ENCODE results near the gene RGS13.

The RGS13 gene

GRCh38 chr1:192626366-192627179, 9.4 kb upstream of the RGS13 start:
- DNase-seq (ENCODE audit: low read depth in 3 of 3), result no peak

- no peak for DNase-seq (ENCODE audit: low read depth in 3 of 3)
Observed at GRCh38 chr1:192627901-192628300, 8.0 kb upstream of the RGS13 start.

- DNase-seq (ENCODE audit: low read depth in 3 of 3), result no peak
Observed at GRCh38 chr1:192628396-192629057, 7.4 kb upstream of the RGS13 start.

GRCh38 chr1:192629612-192630011, 6.3 kb upstream of the RGS13 start:
- no peak for DNase-seq (ENCODE audit: low read depth in 3 of 3)

- DNase-seq (ENCODE audit: low read depth in 3 of 3), result no peak
Observed at GRCh38 chr1:192630521-192631287, 5.2 kb upstream of the RGS13 start.

GRCh38 chr1:192631749-192632148, 4.2 kb upstream of the RGS13 start:
- no peak for DNase-seq (ENCODE audit: low read depth in 3 of 3)

- DNase-seq (ENCODE audit: low read depth in 3 of 3), result no peak
Observed at GRCh38 chr1:192632188-192632587, 3.8 kb upstream of the RGS13 start.

GRCh38 chr1:192632641-192633532, 3.1 kb upstream of the RGS13 start:
- DNase-seq (ENCODE audit: low read depth in 3 of 3), result no peak

GRCh38 chr1:192633533-192634253, 2.3 kb upstream of the RGS13 start:
- DNase-seq (ENCODE audit: low read depth in 3 of 3), result no peak

- DNase-seq (ENCODE audit: low read depth in 3 of 3), result no peak
Observed at GRCh38 chr1:192635041-192635440, 906 bp upstream of the RGS13 start.

- DNase-seq (ENCODE audit: low read depth in 3 of 3), result no peak
Observed at GRCh38 chr1:192639607-192640368, 3.8 kb downstream of the RGS13 start.

GRCh38 chr1:192652159-192652558, 16.2 kb downstream of the RGS13 start:
- no peak for DNase-seq (ENCODE audit: low read depth in 3 of 3)

- no peak for DNase-seq (ENCODE audit: low read depth in 3 of 3)
Observed at GRCh38 chr1:192654120-192654519, 18.2 kb downstream of the RGS13 start.

GRCh38 chr1:192654591-192655251, 18.8 kb downstream of the RGS13 start:
- peak in 1 of 3 donors; percentile 1 for DNase-seq (ENCODE audit: low read depth in 3 of 3)

GRCh38 chr1:192657760-192658159, 21.8 kb downstream of the RGS13 start:
- no peak for DNase-seq (ENCODE audit: low read depth in 3 of 3)

GRCh38 chr1:192658255-192658654, 22.3 kb downstream of the RGS13 start:
- no peak for DNase-seq (ENCODE audit: low read depth in 3 of 3)

GRCh38 chr1:192660613-192661012, 24.7 kb downstream of the RGS13 start:
- peak in 1 of 3 donors; percentile 15 for DNase-seq (ENCODE audit: low read depth in 3 of 3)

- DNase-seq (ENCODE audit: low read depth in 3 of 3), result no peak
Observed at GRCh38 chr1:192668409-192668983, 32.5 kb downstream of the RGS13 start.

GRCh38 chr1:192669174-192669573, 33.2 kb downstream of the RGS13 start:
- no peak for DNase-seq (ENCODE audit: low read depth in 3 of 3)

All from stimulated activated CD4-positive, alpha-beta T cell treated with anti-CD3 and anti-CD28 coated beads, TNF-alpha, amount 100 ng/mL, for 48 hours (primary cell).